Activated CD8-positive, alpha-beta memory T cell treated with anti-CD3 and anti-CD28 coated beads for 1 hour (primary cell): Measurements from ENCODE around the gene GLI1.
A peak's percentile ranks its signal among the peaks of the same experiment; 100 is the strongest.

Experiments used
- DNase-seq, 2 donors: peaks; one replicate each; pipeline ENCODE4 v3.0.0-alpha.2; 2020; ENCODE audit warnings: low read depth in 1 of 2; ENCODE audit errors: extremely low read depth in 1 of 2

Gene GLI1

DNA sequence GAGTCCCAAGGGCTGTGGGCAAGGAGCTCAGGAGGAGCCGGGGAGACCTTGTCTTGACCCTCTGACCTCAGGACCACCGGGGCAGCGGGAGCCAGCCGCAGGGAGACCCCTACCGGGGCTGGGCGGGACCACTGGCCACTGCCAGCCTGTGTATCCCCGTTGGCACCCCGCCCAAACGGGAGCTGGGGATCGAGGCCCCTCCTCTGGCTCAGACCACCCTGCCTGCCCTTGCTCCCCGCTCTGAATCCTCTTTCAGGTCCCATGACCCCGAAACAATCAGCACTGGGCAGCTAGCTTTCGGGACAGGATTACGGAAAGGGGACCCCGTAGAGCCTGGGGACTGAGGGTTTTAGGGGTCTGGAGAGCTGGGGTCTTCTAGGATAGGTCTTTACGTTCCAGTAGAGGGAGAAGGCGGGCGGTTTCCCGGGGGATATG is 1.3 kb downstream of the GLI1 start:
- DNase-seq, result no peak

DNA sequence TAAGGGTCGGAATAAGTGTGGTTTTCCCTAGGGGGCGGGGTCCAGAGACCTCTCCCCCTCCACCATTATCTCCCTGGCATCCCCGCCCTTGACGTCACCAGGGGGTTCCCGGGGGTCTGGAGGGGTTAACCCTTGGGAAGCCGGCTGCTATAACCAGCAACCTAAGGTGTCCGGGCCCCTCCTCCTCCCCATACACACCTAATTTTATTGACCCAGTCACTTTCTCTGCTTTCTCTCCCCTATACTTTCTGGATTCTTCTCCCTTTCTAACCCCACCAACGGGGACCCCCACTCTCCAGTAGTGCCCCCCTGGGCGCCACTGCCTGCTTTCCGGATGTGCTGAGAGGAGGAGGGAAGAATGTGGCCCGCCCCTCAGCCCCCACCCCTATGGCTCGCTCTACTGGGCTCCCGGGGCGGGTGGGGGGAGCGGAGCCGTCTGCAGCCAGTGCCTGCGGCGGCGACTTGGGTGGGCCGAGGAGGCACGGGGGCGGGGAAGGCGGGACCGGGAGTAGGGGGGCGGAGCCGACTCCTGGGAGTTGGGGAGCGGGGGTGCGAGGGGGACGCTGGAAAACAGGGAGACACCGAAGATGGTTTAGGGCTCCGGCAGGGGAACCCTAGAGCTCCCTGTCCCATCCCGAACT is 1.8 kb downstream of the GLI1 start:
- DNase-seq, result no peak

DNA sequence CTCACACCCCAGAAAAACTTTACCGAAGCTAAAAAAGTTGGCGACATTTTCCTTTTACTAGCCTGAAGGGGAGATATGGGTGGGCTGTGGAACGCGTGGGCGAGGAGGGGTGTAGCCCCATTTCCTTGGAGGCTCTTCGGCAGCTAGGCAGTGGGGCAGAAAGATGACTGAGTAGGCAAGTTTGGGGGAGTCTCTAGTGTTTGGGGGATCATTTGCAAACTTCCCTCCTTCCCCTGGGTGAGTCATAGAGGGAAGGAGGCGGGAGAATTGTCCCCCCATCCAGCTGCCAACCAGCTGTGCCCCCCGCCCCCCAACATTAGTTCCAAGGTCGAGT is 2.3 kb downstream of the GLI1 start:
- DNase-seq, result no peak

DNA sequence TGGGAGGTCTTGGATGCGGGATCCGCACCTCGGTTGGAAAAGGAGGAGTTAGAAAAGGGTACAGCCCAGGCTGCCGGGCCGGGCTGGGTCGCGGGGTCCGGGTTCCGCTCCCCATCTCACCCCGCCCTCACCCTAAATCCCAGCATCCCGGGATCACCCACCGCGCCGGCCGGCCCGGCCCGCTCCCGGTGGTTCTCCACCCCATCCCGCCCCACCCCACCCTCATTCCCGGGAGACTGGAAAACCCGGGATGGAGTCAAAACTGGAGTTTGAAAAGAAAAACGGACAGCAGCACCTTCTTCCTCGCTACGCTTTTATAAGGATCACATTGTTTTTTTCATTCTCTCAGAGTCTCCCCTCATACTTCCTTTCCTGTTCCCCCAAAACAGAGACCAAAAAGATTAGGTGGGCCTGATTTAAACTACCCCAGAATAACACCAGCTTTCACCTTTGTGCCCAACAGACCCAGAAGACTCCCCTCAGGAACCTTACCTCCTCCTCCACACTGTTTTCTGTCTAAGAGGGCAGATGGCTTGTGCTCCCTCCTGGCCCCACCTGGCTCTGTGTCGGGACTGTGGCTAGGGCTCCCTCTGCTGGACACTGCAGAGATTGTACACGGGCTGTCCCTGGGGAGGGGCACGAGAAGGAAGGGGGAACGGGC is 2.8 kb downstream of the GLI1 start:
- peak; percentile 71 to 75 for DNase-seq

DNA sequence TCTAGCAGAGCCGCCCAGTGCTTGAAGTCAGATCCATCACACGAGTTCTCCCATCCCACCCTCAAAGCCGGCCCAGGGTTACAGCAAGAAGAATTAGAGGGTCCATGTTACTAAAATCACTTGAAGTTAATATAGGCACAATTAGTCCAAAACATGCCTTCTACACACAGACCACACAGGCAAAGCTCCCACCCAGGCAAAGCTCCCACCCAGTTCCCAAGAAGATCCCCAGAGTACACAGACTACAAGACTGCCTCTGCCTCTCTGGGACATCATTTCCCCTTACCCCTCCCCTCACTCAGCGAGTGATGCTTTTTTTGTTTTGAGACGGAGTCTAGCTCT is 3.3 kb downstream of the GLI1 start:
- no peak for DNase-seq

DNA sequence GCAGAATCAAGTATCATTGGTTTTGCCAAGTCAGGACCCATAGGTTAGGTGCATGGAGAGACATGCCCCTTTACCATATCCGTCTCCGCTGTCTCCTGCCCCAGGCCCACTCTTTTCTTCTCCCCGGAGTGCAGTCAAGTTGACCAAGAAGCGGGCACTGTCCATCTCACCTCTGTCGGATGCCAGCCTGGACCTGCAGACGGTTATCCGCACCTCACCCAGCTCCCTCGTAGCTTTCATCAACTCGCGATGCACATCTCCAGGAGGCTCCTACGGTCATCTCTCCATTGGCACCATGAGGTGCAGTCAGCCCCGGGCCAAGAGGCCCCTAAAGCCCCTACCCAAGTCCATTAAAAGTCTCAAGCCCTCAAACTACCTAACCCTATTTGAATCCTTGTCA is 5.0 kb downstream of the GLI1 start:
- DNase-seq, result no peak

DNA sequence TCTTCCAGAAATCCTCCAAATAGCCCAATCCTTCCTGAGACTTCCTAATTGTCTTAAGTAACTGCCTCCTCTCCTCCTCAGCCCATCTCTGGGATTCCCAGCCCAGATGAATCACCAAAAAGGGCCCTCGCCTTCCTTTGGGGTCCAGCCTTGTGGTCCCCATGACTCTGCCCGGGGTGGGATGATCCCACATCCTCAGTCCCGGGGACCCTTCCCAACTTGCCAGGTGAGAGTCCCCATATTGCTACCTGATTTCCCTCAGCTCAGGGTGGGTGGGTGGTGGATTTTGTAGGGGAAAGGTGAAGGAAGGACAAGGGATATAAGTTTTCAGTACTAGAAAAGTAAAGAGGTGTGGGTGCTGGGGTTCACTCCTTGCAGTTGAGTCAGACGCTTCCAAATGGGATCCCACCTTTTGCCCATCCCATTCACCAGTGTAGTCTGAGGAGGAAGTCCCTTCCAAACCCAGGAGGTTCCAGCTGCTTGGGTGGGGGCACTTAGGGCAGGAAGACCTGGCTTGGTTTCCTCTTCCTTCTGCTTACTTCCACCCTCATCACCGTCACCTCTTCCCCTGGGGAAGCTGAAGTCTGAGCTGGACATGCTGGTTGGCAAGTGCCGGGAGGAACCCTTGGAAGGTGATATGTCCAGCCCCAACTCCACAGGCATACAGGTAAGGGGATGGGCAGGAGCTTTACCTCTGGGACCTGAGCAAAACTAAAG is 5.6 kb downstream of the GLI1 start:
- no peak for DNase-seq

DNA sequence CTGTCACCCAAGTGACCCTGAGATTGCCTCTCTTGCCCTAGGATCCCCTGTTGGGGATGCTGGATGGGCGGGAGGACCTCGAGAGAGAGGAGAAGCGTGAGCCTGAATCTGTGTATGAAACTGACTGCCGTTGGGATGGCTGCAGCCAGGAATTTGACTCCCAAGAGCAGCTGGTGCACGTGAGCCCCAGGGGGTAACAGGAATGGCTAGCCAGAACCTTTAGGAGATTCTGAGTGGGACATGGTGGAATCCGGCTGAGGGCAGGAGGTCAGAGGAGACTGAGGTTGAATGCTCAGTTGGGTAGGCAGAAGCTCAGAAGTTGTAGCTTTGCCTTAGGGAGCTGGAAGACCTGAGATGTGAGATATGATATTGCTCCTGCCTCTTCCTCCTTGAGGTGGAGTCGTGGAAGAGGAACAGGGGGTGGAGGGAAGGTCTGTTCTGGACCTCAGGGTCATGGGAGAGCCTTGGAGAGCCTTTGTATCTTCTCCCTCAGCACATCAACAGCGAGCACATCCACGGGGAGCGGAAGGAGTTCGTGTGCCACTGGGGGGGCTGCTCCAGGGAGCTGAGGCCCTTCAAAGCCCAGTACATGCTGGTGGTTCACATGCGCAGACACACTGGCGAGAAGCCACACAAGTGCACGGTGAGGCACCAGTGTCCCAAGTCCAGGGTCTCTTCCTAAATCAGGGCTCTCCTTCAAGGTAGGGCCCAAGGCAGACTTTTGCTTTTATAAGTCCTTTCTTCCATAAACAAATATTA is 6.3 kb downstream of the GLI1 start:
- no peak for DNase-seq

DNA sequence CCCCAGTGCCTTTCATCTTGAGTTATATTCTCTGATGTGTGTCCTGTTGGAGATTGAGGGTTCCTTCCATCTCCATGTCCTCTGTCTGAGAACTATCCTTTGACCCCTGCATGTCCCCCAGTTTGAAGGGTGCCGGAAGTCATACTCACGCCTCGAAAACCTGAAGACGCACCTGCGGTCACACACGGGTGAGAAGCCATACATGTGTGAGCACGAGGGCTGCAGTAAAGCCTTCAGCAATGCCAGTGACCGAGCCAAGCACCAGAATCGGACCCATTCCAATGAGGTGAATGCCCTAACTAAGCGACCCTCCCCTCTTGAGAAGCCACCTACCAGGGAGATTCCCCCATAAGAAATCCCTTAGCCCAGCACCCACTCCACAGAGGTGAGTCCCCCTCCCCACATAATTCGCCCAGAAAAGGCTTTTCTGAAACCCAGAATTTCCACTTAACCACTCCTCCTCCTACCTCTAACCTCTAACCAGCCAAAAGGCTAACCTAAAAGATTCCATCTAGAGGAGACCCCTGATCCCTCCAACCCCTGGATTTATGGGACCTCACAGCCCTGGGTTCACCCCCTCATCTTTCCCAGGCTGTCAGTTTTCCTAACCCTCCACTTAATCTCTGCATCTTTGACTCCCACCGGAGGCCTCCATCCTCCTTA is 7.8 kb downstream of the GLI1 start:
- no peak for DNase-seq

DNA sequence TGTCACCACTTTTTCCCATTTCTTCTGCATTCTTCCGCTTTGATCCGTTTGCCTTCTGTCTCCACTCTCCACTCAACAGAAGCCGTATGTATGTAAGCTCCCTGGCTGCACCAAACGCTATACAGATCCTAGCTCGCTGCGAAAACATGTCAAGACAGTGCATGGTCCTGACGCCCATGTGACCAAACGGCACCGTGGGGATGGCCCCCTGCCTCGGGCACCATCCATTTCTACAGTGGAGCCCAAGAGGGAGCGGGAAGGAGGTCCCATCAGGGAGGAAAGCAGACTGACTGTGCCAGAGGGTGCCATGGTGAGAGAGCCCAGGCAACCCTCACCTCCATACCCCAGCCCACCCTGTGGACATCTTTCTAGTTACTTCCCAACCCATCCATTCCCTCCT is 8.3 kb downstream of the GLI1 start:
- DNase-seq, result no peak

DNA sequence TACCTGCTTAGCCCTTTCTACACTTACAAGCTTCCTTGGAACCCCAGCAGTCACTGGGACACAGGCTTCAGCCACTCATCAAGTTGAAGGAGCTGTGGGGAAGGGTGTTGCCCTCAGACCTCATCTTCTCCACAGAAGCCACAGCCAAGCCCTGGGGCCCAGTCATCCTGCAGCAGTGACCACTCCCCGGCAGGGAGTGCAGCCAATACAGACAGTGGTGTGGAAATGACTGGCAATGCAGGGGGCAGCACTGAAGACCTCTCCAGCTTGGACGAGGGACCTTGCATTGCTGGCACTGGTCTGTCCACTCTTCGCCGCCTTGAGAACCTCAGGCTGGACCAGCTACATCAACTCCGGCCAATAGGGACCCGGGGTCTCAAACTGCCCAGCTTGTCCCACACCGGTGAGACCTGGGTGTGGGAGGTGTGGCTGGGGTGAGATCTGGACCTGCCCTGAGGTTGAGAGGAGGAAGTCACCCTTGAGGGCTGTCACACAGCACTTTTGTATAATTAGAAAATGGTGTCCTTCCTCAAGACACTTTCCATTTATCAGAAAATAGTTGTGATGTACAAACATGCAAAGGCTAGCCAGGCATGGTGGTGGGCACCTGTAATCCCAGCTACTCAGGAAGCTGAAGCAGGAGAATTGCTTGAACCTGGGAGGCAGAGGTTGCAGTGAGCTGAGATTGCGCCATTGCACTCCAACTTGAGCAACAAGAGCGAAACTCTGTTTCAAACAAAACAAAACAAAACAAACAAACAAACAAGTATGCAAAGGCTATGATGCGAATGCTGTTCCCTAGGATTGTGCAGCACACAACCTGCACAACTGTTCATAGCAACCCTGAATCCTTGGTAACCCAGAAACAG is 9.9 kb downstream of the GLI1 start:
- no peak for DNase-seq

DNA sequence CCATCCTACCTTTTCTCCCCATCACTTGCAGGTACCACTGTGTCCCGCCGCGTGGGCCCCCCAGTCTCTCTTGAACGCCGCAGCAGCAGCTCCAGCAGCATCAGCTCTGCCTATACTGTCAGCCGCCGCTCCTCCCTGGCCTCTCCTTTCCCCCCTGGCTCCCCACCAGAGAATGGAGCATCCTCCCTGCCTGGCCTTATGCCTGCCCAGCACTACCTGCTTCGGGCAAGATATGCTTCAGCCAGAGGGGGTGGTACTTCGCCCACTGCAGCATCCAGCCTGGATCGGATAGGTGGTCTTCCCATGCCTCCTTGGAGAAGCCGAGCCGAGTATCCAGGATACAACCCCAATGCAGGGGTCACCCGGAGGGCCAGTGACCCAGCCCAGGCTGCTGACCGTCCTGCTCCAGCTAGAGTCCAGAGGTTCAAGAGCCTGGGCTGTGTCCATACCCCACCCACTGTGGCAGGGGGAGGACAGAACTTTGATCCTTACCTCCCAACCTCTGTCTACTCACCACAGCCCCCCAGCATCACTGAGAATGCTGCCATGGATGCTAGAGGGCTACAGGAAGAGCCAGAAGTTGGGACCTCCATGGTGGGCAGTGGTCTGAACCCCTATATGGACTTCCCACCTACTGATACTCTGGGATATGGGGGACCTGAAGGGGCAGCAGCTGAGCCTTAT is 10.8 kb downstream of the GLI1 start:
- DNase-seq, result no peak

DNA sequence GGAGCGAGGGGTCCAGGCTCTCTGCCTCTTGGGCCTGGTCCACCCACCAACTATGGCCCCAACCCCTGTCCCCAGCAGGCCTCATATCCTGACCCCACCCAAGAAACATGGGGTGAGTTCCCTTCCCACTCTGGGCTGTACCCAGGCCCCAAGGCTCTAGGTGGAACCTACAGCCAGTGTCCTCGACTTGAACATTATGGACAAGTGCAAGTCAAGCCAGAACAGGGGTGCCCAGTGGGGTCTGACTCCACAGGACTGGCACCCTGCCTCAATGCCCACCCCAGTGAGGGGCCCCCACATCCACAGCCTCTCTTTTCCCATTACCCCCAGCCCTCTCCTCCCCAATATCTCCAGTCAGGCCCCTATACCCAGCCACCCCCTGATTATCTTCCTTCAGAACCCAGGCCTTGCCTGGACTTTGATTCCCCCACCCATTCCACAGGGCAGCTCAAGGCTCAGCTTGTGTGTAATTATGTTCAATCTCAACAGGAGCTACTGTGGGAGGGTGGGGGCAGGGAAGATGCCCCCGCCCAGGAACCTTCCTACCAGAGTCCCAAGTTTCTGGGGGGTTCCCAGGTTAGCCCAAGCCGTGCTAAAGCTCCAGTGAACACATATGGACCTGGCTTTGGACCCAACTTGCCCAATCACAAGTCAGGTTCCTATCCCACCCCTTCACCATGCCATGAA is 11.5 kb downstream of the GLI1 start:
- DNase-seq, result no peak

DNA sequence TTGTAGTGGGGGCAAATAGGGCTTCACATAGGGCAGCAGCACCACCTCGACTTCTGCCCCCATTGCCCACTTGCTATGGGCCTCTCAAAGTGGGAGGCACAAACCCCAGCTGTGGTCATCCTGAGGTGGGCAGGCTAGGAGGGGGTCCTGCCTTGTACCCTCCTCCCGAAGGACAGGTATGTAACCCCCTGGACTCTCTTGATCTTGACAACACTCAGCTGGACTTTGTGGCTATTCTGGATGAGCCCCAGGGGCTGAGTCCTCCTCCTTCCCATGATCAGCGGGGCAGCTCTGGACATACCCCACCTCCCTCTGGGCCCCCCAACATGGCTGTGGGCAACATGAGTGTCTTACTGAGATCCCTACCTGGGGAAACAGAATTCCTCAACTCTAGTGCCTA is 12.1 kb downstream of the GLI1 start:
- no peak for DNase-seq

DNA sequence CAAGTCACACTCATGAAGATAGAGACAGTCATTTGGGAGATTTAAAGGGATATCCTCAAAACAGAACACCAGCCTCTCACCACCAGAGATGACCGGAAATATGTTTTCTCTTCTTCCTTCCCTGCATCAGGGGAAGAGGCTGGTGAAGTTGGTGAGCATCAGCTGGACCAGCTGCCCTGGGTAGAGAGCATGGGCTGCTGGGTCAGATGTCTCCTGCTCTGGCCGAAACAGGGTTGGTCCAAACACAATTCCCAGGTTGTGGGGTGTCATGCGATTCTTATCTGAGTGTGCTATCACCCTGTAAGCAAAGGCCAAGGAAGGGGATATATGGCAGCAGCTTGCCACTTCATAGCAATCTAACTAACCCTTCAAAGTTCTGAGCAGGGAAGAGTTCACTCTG is 12.8 kb downstream of the GLI1 start:
- DNase-seq, result no peak

DNA sequence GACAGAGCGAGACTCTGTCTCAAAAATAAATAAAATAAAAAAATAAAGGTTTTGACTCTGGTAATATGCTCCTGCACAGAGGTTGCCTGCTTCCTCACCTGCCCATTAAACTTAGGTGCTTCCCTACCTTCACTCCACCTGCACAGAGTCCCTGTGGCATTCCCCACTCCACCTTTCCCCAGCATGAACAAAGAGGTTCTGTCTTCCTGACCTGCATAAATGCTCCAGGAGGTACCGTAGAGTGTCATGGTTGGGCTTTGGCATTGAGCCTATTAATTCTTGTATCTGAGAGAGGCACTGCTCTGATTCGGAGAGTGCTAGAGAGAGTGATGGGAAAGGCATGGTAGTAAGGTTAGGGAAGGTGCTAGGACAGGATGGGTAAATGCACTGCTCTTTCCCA is 13.8 kb downstream of the GLI1 start:
- no peak for DNase-seq

DNA sequence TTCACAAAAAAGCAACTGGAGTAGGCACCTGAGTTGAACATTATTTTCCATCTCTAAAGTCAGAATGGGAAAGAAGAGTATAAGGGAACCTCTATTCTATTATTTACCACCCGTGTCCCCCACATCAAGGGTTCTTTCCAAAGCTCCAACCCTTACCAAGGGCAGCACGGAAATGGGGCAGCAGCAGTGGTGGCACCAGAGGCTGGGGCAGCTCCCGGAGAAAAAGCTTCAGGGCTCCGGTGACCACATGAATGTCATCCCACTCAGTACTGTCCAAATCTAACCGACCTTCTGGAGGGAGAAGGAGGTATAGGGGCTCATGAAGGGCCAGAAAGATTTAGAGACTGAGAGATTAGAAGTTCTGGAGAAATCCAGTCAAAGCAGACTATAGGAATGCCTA is 14.3 kb downstream of the GLI1 start:
- DNase-seq, result no peak

DNA sequence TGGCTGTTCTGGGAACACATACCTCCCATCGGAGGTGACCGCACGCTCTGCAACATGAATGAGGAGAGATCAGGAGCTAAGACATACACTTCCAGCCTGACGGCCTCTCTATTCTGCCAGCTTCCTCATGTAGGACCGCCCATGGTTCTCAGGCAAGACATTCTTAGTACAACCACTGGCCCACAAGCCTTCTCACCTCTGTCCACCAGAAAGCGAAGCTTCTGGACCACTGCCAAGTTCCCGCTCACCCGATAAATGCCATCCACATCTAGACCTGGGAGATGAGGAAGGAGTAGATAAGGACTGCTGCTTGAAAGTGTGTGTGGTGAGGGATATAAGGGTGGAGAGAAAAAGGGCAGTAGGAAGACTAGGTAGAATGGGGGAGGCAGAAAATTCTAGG is 14.8 kb downstream of the GLI1 start:
- DNase-seq, result no peak

DNA sequence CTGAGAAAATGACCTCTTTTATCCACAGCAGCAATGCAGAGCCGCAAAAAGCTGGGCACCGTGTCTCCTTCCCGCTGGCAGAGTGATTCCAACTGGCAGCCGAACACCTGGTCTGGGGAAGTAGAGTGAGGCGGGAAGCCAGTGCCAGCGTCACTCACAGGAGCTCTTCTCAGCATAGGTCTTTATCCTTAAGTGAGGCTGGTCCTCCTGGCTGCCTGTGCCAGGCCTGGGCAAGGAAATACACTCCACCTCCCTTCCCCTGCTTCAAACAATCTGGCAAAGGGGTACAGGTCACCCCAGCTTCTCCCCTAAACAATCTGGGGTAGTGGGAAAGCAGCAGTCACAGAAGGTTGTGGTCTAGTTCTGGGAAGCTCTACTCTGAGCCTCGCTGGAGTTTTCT is 15.3 kb downstream of the GLI1 start:
- DNase-seq, result no peak
